ENCODE results near the gene MPV17. TPM values are rescaled to one million over a fixed set of nuclear protein-coding genes. Genes with fewer than 3 reads are reported as not detected.

The MPV17 gene
- total and polyA plus RNA-seq, 2 of the 13 experiments (the other 11 are each of a cell fraction or from before 2014, with no cell fraction given), result 48.9 to 129 TPM

- TF ChIP-seq E2F1 (CRISPR knock-in tag; IDR thresholded peaks at IDR 0.05) (peak; percentile 94), JARID2 (CRISPR knock-in tag; IDR thresholded peaks at IDR 0.05; ENCODE audit: insufficient replicate concordance) (no peak), MTF1 (CRISPR knock-in tag; IDR thresholded peaks at IDR 0.05) (peak; percentile 66; the same call in 1 of the 2 replicates), ZFP41 (CRISPR knock-in tag; IDR thresholded peaks at IDR 0.05; ENCODE audit: borderline replicate concordance) (peak; percentile 51; the same call in 1 of the 2 replicates), FOXA1 (IDR thresholded peaks at IDR 0.05) (no peak), FOXA1 (CRISPR knock-in tag; IDR thresholded peaks at IDR 0.05) (peak; percentile 38), JUND (CRISPR knock-in tag; IDR thresholded peaks at IDR 0.05) (peak; percentile 81), NFKBIZ (CRISPR knock-in tag; IDR thresholded peaks at IDR 0.05) (no peak; the same call in 1 of the 2 replicates), RXRB (CRISPR knock-in tag; IDR thresholded peaks at IDR 0.05; ENCODE audit: borderline replicate concordance) (peak; percentile 85), ZNF331 (CRISPR knock-in tag; IDR thresholded peaks at IDR 0.05) (peak; percentile 97), ZBTB44 (CRISPR knock-in tag; IDR thresholded peaks at IDR 0.05) (peak; percentile 65; the same call in 1 of the 2 replicates), PTBP1 (IDR thresholded peaks at IDR 0.05; ENCODE audit: low read depth, low read length, poor library complexity, severe bottlenecking) (peak; percentile 50), HES4 (CRISPR knock-in tag; IDR thresholded peaks at IDR 0.05; ENCODE audit: borderline replicate concordance) (peak; percentile 77; the same call in 1 of the 2 replicates), PHF8 (CRISPR knock-in tag; IDR thresholded peaks at IDR 0.05) (peak; percentile 99), SNAI1 (CRISPR knock-in tag; IDR thresholded peaks at IDR 0.05; ENCODE audit: borderline replicate concordance) (no peak), ZNF639 (CRISPR knock-in tag; conservative IDR thresholded peaks at IDR 0.05) (peak; percentile 92), ZNF225 (CRISPR knock-in tag; IDR thresholded peaks at IDR 0.05) (peak; percentile 94), ZBTB46 (CRISPR knock-in tag; IDR thresholded peaks at IDR 0.05; ENCODE audit: borderline replicate concordance) (peak; percentile 80; the same call in 1 of the 2 replicates), SPEN (CRISPR knock-in tag; IDR thresholded peaks at IDR 0.05; ENCODE audit: low read depth) (peak; percentile 98), ZFP37 (CRISPR knock-in tag; IDR thresholded peaks at IDR 0.05; ENCODE audit: borderline replicate concordance) (peak; percentile 89; the same call in 1 of the 2 replicates), TBX3 (IDR thresholded peaks at IDR 0.05; ENCODE audit: borderline replicate concordance) (peak; percentile 2; the same call in 1 of the 2 replicates)
Observed at GRCh38 chr2:27370026-27370815, 47.3 kb upstream of the MPV17 start, which contains the start of the genes EIF2B4 and SNX17 (continued).

Data from HepG2 (cell line).